CD14-positive monocyte (primary cell): ENCODE data around the gene CABP4. TPM values are rescaled to one million over a fixed set of nuclear protein-coding genes. Genes with fewer than 3 reads are reported as not detected.

Experiments used
- DNase-seq, 3 donors: peaks; one replicate each; pipeline ENCODE4 v3.0.0-alpha.2; 2011 to 2022
- H2AFZ ChIP-seq: 2 replicates; pipeline ENCODE4 v1.6.0; 2012; ENCODE audit warnings: mild to moderate bottlenecking, low read depth, low read length, inconsistent platforms; ENCODE audit not compliant: insufficient read depth, poor library complexity, severe bottlenecking
- H3K27ac ChIP-seq, 2 donors: 1 replicate in 1 of 2; 2 replicates in 1 of 2; pipeline ENCODE4 v1.5.1; 2012 to 2013; ENCODE audit warnings: low read length in 2 of 2, control low read depth in 1 of 2, inconsistent platforms in 1 of 2, low read depth in 1 of 2, mild to moderate bottlenecking in 1 of 2
- H3K27me3 ChIP-seq, 2 donors: one replicate each; pipeline versions ENCODE4 v1.6.0 to v1.6.1; 2011 to 2013; ENCODE audit warnings: low read length in 2 of 2; ENCODE audit not compliant: control insufficient read depth in 2 of 2, insufficient read depth in 2 of 2
- H3K36me3 ChIP-seq, 2 donors: replicated peaks in 1 of 2; 1 replicate in 1 of 2; 2 replicates in 1 of 2; pipeline versions ENCODE4 v1.5.1 to v1.6.1; 2012 to 2013; ENCODE audit warnings: low read length in 2 of 2, control low read depth in 1 of 2, inconsistent platforms in 1 of 2, mild to moderate bottlenecking in 1 of 2; ENCODE audit not compliant: insufficient read depth in 2 of 2, control insufficient read depth in 1 of 2
- H3K4me1 ChIP-seq, 2 donors: 1 replicate in 1 of 2; 2 replicates in 1 of 2; pipeline versions ENCODE4 v1.5.1 to v1.6.1; 2012 to 2013; ENCODE audit warnings: low read length in 2 of 2, control low read depth in 1 of 2, inconsistent platforms in 1 of 2, mild to moderate bottlenecking in 1 of 2, moderate library complexity in 1 of 2; ENCODE audit not compliant: insufficient read depth in 2 of 2, control insufficient read depth in 1 of 2
- H3K4me2 ChIP-seq: replicated peaks from 2 replicates; pipeline ENCODE3; 2012; ENCODE audit warnings: low read length, moderate library complexity, mild to moderate bottlenecking; ENCODE audit not compliant: poor library complexity, severe bottlenecking; ENCODE audit errors: extremely low read depth
- H3K4me3 ChIP-seq, 3 experiments: fragments of 200-600 bp in 1 of 3; sonication (generic) in 1 of 3; replicated peaks in 1 of 3; 1 replicate in 2 of 3; 2 replicates in 1 of 3; pipeline ENCODE4 v1.5.1; 2011 to 2013; ENCODE audit warnings: low read length in 3 of 3, mild to moderate bottlenecking in 3 of 3, control low read depth in 2 of 3, low read depth in 2 of 3, inconsistent platforms in 1 of 3, moderate library complexity in 1 of 3
- H3K79me2 ChIP-seq: 2 replicates; pipeline ENCODE4 v1.6.0; 2012; ENCODE audit warnings: mild to moderate bottlenecking, control low read depth, inconsistent platforms, low read length, moderate library complexity; ENCODE audit not compliant: insufficient read depth
- H3K9ac ChIP-seq: 2 replicates; pipeline ENCODE4 v1.6.0; 2017; ENCODE audit warnings: low read length, mild to moderate bottlenecking; ENCODE audit not compliant: insufficient read depth, poor library complexity, severe bottlenecking
- H3K9me3 ChIP-seq, 2 donors: replicated peaks in 1 of 2; 1 replicate in 1 of 2; 2 replicates in 1 of 2; pipeline versions ENCODE4 v1.5.1 to v1.6.1; 2012 to 2013; ENCODE audit warnings: low read length in 2 of 2, control low read depth in 1 of 2; ENCODE audit not compliant: control insufficient read depth in 1 of 2, insufficient read depth in 1 of 2
- H4K20me1 ChIP-seq: 2 replicates; pipeline ENCODE4 v1.6.0; 2012; ENCODE audit warnings: mild to moderate bottlenecking, low read length, control low read depth, moderate library complexity; ENCODE audit not compliant: insufficient read depth
- H3K27ac Mint-ChIP-seq, 7 donors: one replicate each; pipeline ENCODE4 v1.8.0; 2020; ENCODE audit warnings: mild to moderate bottlenecking in 7 of 7, mixed read lengths in 7 of 7, moderate library complexity in 6 of 7, inconsistent platforms in 2 of 7
- H3K27me3 Mint-ChIP-seq, 3 donors: one replicate each; pipeline ENCODE4 v1.8.0; 2021 to 2022; ENCODE audit warnings: low read depth in 3 of 3, mild to moderate bottlenecking in 3 of 3, mixed read lengths in 3 of 3, moderate library complexity in 3 of 3, inconsistent platforms in 1 of 3
- H3K36me3 Mint-ChIP-seq, 2 donors: one replicate each; pipeline ENCODE4 v1.8.0; 2020; ENCODE audit warnings: mixed read lengths in 2 of 2, inconsistent platforms in 1 of 2, mild to moderate bottlenecking in 1 of 2
- H3K4me1 Mint-ChIP-seq: one replicate; pipeline ENCODE4 v1.8.0; 2020; ENCODE audit warnings: mild to moderate bottlenecking, mixed read lengths
- H3K4me3 Mint-ChIP-seq, 2 donors: one replicate each; pipeline ENCODE4 v1.8.0; 2020; ENCODE audit warnings: mild to moderate bottlenecking in 2 of 2, mixed read lengths in 2 of 2, moderate library complexity in 1 of 2
- H3K9me3 Mint-ChIP-seq, 7 donors: one replicate each; pipeline ENCODE4 v1.8.0; 2020 to 2022; ENCODE audit warnings: mixed read lengths in 7 of 7, mild to moderate bottlenecking in 6 of 7, moderate library complexity in 6 of 7, inconsistent platforms in 2 of 7
- CTCF ChIP-seq: fragments of 200-600 bp; IDR thresholded peaks from one replicate; pipeline ENCODE4 v1.8.0; 2022; ENCODE audit warnings: antibody characterized with exemption, mild to moderate bottlenecking
- WGBS: methylation state at CpG from one replicate; pipeline ENCODE4 v1.1.5; 2013; ENCODE audit warnings: missing lambda C conversion rate; ENCODE audit not compliant: insufficient coverage; 5-methylcytosine and 5-hydroxymethylcytosine counted together
- intact Hi-C, 2 donors: fragments of 100-400 bp; cut with micrococcal nuclease; formaldehyde crosslinking; loops; one replicate each; pipeline versions ENCODE4 v1.15.0 to v1.15.1; 2023
- polyA plus RNA-seq, 3 donors: library from polyadenylated mRNA; depleted of rRNA in 1 of 3; unstranded in 2 of 3; stranded (reverse) in 1 of 3; fragments of 300-500 nt in 2 of 3; fragments of >200 nt in 1 of 3; fragmentation: Illumina TruSeq in 2 of 3; gene quantifications; 1 replicate in 2 of 3; 2 replicates in 1 of 3; pipeline ENCODE4 v1.2.3, GENCODE V29; 2012 to 2021

Gene CABP4
- polyA plus RNA-seq, 3 donors = 0.28 to 1.7 TPM; not detected in 1

GRCh38 chr11:67504005-67504949 is 49.1 kb downstream of the CABP4 start:
- Histone ChIP-seq H4K20me1 (peaks cover 67% of the 10 kb centered on the region), H3K9ac (peak overlapping the region; percentile 71), H3K4me2 (peak overlapping the region; percentile 99), H3K36me3 (peaks cover 31% of the 10 kb centered on the region in 2 donors), H3K4me1 (peaks cover 63 to 75% of the 10 kb centered on the region in 2 donors), H3K27ac (peak overlapping the region; percentile 93 to 100), H3K27me3 (no peaks in the 10 kb centered on the region), H3K9me3 (no peaks in the 10 kb centered on the region), H3K4me3 (peak overlapping the region; percentile 74 to 99 (median 98)), H3K79me2 (peaks cover 54% of the 10 kb centered on the region), H2AFZ (peak overlapping the region; percentile 37)
- H3K4me1 Mint-ChIP-seq = peaks cover 48% of the 10 kb centered on the region
- DNase-seq = no peak
- H3K36me3 Mint-ChIP-seq = peaks cover 37 to 53% of the 10 kb centered on the region in 2 donors
- peak overlapping the region; percentile 92 to 94 for H3K4me3 Mint-ChIP-seq
- H3K9me3 Mint-ChIP-seq = peaks cover 0 to 1% (median 0%) of the 10 kb centered on the region in 7 donors
- peak overlapping the region; percentile 77 to 96 (median 91) for H3K27ac Mint-ChIP-seq
- no peak for TF ChIP-seq CTCF
- WGBS = 2% methylated on average over 99 of the region's 101 CpGs
- intact Hi-C loops = loop anchor here (2.0 to 10.0 kb wide), 3 partner anchors 37 to 229 kb away; partner anchors contain the start of gene TMEM134 (in 1 of the 2)
- peaks cover 0 to 9% (median 0%) of the 10 kb centered on the region in 3 donors for H3K27me3 Mint-ChIP-seq

GRCh38 chr11:67504950-67505581 is 49.9 kb downstream of the CABP4 start, which contains the start of gene PITPNM1:
PITPNM1 (minus strand) TSS chr11:67505363; CDS start chr11:67504180, 1,183 bp downstream.
- Histone ChIP-seq H3K27ac (peak within 1 kb of the TSS; percentile 93 to 100), H3K4me2 (peak within 1 kb of the TSS; percentile 99), H3K4me3 (peak within 1 kb of the TSS; percentile 74 to 99 (median 98)), H3K4me1 (peaks cover 63 to 76% of the 10 kb centered on the region in 2 donors), H4K20me1 (peaks cover 61% of the 10 kb centered on the region), H3K36me3 (peaks cover 24 to 25% of the 10 kb centered on the region in 2 donors), H3K79me2 (peaks cover 50% of the 10 kb centered on the region), H3K27me3 (no peaks in the 10 kb centered on the region), H3K9me3 (no peaks in the 10 kb centered on the region), H3K9ac (peak within 1 kb of the TSS; percentile 71), H2AFZ (peak within 1 kb of the TSS; percentile 37)
- TF ChIP-seq CTCF = no peak
- peaks cover 0 to 1% (median 0%) of the 10 kb centered on the region in 7 donors for H3K9me3 Mint-ChIP-seq
- peak within 1 kb of the TSS; percentile 94 to 98 (median 98) for H3K27ac Mint-ChIP-seq
- H3K4me1 Mint-ChIP-seq = peaks cover 48% of the 10 kb centered on the region
- 0% methylated on average over 51 of the region's 58 CpGs for WGBS
- peaks cover 0 to 12% (median 0%) of the 10 kb centered on the region in 3 donors for H3K27me3 Mint-ChIP-seq
- peak within 1 kb of the TSS; percentile 92 to 94 for H3K4me3 Mint-ChIP-seq
- H3K36me3 Mint-ChIP-seq = peaks cover 33 to 48% of the 10 kb centered on the region in 2 donors
- peak; percentile 63 to 71 (median 66) for DNase-seq
- intact Hi-C loops = loop anchor here (2.0 to 10.0 kb wide), 5 partner anchors 38 to 230 kb away; partner anchors contain the start of genes POLD4 (in 1 of the 2), RPS6KB2 (in 1 of the 2) and TMEM134 (in 1 of the 2)
